Rectal smooth muscle tissue (tissue), 1 donor: ENCODE data around the gene CCNJ.

Experiments used
- H3K27ac ChIP-seq: one replicate; pipeline ENCODE4 v1.7.0; 2013; ENCODE audit warnings: low read depth, low read length, inconsistent platforms
- H3K27me3 ChIP-seq: one replicate; pipeline ENCODE4 v1.7.0; 2013; ENCODE audit warnings: low read length; ENCODE audit not compliant: control insufficient read depth, insufficient read depth
- H3K36me3 ChIP-seq: one replicate; pipeline ENCODE4 v1.7.0; 2013; ENCODE audit warnings: low read length; ENCODE audit not compliant: control insufficient read depth, insufficient read depth
- H3K4me1 ChIP-seq: one replicate; pipeline ENCODE4 v1.7.0; 2013; ENCODE audit warnings: low read length; ENCODE audit not compliant: control insufficient read depth, insufficient read depth
- H3K4me3 ChIP-seq: one replicate; pipeline ENCODE4 v1.7.0; 2013; ENCODE audit warnings: low read length
- H3K9ac ChIP-seq: one replicate; pipeline ENCODE4 v1.7.0; 2013; ENCODE audit warnings: low read length

Gene CCNJ

GRCh38 chr10:96075977-96076376, 32.6 kb downstream of the CCNJ start:
- H3K27me3 ChIP-seq = no peaks in the 10 kb centered on the region
- no peak overlapping the region for H3K27ac ChIP-seq
- H3K36me3 ChIP-seq = no peaks in the 10 kb centered on the region
- H3K9ac ChIP-seq = no peak overlapping the region
- H3K4me3 ChIP-seq = no peak overlapping the region
- H3K4me1 ChIP-seq = no peaks in the 10 kb centered on the region

GRCh38 chr10:96077156-96077555, 33.8 kb downstream of the CCNJ start:
- Histone ChIP-seq H3K27ac (no peak overlapping the region), H3K4me3 (no peak overlapping the region), H3K9ac (no peak overlapping the region), H3K36me3 (no peaks in the 10 kb centered on the region), H3K4me1 (no peaks in the 10 kb centered on the region), H3K27me3 (no peaks in the 10 kb centered on the region)

- Histone ChIP-seq H3K4me3 (no peak overlapping the region), H3K36me3 (no peaks in the 10 kb centered on the region), H3K9ac (no peak overlapping the region), H3K4me1 (no peaks in the 10 kb centered on the region), H3K27me3 (no peaks in the 10 kb centered on the region), H3K27ac (no peak overlapping the region)
Measured at GRCh38 chr10:96082153-96082552, 38.8 kb downstream of the CCNJ start.

GRCh38 chr10:96082748-96083147, 39.4 kb downstream of the CCNJ start:
- Histone ChIP-seq H3K36me3 (no peaks in the 10 kb centered on the region), H3K4me1 (no peaks in the 10 kb centered on the region), H3K9ac (no peak overlapping the region)

GRCh38 chr10:96089116-96089515, 45.7 kb downstream of the CCNJ start:
- Histone ChIP-seq H3K27ac (no peak overlapping the region), H3K36me3 (no peaks in the 10 kb centered on the region), H3K27me3 (peaks cover 1% of the 10 kb centered on the region), H3K4me3 (peak overlapping the region; percentile 99), H3K9ac (no peak overlapping the region), H3K4me1 (peaks cover 4% of the 10 kb centered on the region)

More at GRCh38 chr10:96082748-96083147, 39.4 kb downstream of the CCNJ start:
- H3K4me3 ChIP-seq = no peak overlapping the region
- H3K27ac ChIP-seq = no peak overlapping the region
- H3K27me3 ChIP-seq = no peaks in the 10 kb centered on the region

GRCh38 chr10:96089670-96090462, 46.5 kb downstream of the CCNJ start:
- Histone ChIP-seq H3K36me3 (no peaks in the 10 kb centered on the region), H3K9ac (peak overlapping the region; percentile 96), H3K4me3 (peak overlapping the region; percentile 99), H3K4me1 (peaks cover 4% of the 10 kb centered on the region), H3K27me3 (peaks cover 1% of the 10 kb centered on the region), H3K27ac (peak overlapping the region; percentile 93)

- Histone ChIP-seq H3K27ac (peak overlapping the region; percentile 93), H3K4me3 (peak overlapping the region; percentile 99), H3K36me3 (no peaks in the 10 kb centered on the region), H3K9ac (peak overlapping the region; percentile 53), H3K27me3 (peaks cover 1% of the 10 kb centered on the region), H3K4me1 (peaks cover 4% of the 10 kb centered on the region)
Measured at GRCh38 chr10:96090463-96090800, 47.0 kb downstream of the CCNJ start.

- H3K4me1 ChIP-seq = peaks cover 4% of the 10 kb centered on the region
- H3K4me3 ChIP-seq = no peak overlapping the region
- H3K9ac ChIP-seq = no peak overlapping the region
- peaks cover 6% of the 10 kb centered on the region for H3K27me3 ChIP-seq
- H3K27ac ChIP-seq = no peak overlapping the region
- no peaks in the 10 kb centered on the region for H3K36me3 ChIP-seq
Measured at GRCh38 chr10:96092999-96093767, 49.8 kb downstream of the CCNJ start.

GRCh38 chr10:96093948-96094347, 50.6 kb downstream of the CCNJ start:
- Histone ChIP-seq H3K9ac (no peak overlapping the region), H3K27ac (no peak overlapping the region), H3K4me1 (peaks cover 4% of the 10 kb centered on the region), H3K4me3 (no peak overlapping the region), H3K36me3 (no peaks in the 10 kb centered on the region), H3K27me3 (peaks cover 6% of the 10 kb centered on the region)

GRCh38 chr10:96096958-96097357, 53.6 kb downstream of the CCNJ start:
- H3K4me1 ChIP-seq = no peaks in the 10 kb centered on the region
- H3K36me3 ChIP-seq = no peaks in the 10 kb centered on the region
- no peak overlapping the region for H3K4me3 ChIP-seq
- no peak overlapping the region for H3K27ac ChIP-seq
- H3K27me3 ChIP-seq = peaks cover 7% of the 10 kb centered on the region
- H3K9ac ChIP-seq = no peak overlapping the region

- Histone ChIP-seq H3K36me3 (no peaks in the 10 kb centered on the region), H3K4me1 (no peaks in the 10 kb centered on the region), H3K27me3 (peaks cover 6% of the 10 kb centered on the region)
Measured at GRCh38 chr10:96097865-96098264, 54.5 kb downstream of the CCNJ start.

GRCh38 chr10:96107623-96108038, 64.2 kb downstream of the CCNJ start:
- Histone ChIP-seq H3K4me1 (no peaks in the 10 kb centered on the region), H3K27me3 (no peaks in the 10 kb centered on the region), H3K9ac (no peak overlapping the region), H3K4me3 (no peak overlapping the region), H3K27ac (no peak overlapping the region), H3K36me3 (no peaks in the 10 kb centered on the region)

More at GRCh38 chr10:96097865-96098264, 54.5 kb downstream of the CCNJ start:
- H3K4me3 ChIP-seq = no peak overlapping the region
- no peak overlapping the region for H3K9ac ChIP-seq
- no peak overlapping the region for H3K27ac ChIP-seq
